Stimulated activated CD4-positive, alpha-beta T cell treated with anti-CD3 and anti-CD28 coated beads, Interleukin-12 subunit alpha, Interleukin-12 subunit beta, amount 100 ng/mL, for 4 hours (primary cell): ENCODE results near the gene RGS7BP.

Experiments used
- DNase-seq: peaks from one replicate; pipeline ENCODE4 v3.0.0-alpha.2; 2020

RGS7BP gene

DNA sequence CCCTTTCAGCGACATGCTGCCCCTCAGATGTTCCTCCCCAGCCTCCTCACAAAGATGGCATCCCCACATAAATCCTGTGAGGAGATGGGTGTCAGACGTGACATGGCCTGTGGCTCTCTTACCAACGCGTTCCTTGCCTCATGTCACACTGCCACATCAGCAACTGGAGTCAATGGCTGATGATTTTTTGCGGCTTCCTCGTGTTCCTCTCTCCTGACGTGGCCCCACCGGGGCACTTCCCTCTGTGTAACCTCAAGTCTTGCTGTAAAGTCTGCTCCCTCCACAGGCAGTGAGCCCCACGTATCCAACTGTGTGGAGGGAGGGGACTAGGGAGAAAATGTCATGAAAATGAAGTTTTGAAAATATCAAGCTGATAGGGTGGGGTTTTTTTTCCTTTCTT is 131.3 kb downstream of the RGS7BP start:
- DNase-seq = no peak

- no peak for DNase-seq
Observed at GRCh38 chr5:64637837-64638443, 132.1 kb downstream of the RGS7BP start.

- DNase-seq = no peak
Observed at GRCh38 chr5:64644831-64645230, 139.0 kb downstream of the RGS7BP start.

DNA sequence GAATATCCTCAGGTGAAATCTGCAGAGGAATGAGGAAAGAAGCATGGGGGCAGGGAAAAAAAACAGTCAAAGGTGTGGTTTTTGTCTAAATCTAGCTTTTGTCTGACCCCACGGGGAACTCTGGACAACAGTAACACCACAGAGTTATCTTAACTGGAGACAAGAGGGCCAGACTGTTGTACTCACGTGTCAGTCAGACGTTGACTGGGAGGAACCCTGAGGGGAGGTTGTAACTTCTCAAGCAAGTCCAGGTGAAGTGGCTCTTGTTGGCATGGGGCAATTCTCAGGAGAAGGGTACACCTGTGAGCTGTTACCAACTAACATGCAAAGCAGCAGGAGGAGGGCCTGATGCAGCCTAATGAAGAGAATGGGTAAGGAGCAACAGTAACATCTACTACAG is 140.4 kb downstream of the RGS7BP start:
- no peak for DNase-seq

GRCh38 chr5:64649512-64649911 is 143.7 kb downstream of the RGS7BP start:
- no peak for DNase-seq

DNA sequence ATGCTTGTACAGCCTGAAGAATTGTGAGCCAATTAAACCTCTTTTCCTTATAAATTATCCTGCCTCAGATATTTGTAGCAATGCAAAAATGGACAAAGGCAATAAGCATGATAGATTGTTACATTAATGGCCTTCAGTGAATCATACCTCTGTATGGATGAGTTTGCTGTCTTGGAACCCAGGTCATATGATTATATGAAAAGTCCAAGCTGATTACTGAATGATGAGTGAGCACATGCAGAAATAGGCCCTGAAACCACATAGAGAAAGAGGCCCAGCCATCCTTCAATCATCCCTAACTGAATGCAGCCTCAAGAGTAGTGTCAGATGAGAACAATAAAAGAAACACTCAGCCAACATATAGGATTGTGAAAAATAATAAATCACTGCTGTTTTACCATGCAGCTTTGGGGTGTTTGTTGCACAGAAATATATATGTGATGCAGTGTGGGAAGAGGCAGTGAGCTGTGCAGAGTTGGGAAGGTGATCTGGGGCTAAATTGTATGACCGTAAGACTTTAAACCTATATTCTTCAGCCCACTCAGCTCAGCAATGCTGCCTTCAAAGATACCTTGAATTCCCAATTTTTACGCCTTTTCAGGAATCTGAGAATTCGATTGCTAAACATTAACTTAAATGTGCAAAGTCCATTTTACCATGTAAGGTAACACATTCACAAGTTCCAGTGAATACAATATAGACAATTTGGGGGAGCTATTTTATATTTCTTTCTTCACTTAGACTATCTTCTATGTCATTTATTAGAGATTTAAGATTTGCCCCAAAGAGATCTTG is 148.1 kb downstream of the RGS7BP start:
- no peak for DNase-seq

DNA sequence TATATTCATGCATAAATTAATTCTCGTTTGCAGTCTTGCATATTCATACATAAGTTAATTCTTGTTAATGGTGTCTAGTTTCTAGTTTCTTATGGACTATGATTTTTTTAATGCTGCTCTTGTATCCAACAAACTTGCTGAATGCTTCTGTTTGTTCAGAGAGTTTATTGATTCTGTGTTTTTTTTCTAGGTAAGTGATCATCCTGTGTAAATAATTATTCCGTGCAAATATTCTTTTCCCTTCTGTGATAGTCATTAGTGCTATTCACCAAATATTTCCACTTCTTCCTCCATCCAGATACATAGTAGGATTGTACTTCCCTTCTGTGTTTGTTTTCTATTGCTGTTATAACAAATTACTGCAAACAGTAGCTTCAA is 148.7 kb downstream of the RGS7BP start:
- DNase-seq = no peak

DNA sequence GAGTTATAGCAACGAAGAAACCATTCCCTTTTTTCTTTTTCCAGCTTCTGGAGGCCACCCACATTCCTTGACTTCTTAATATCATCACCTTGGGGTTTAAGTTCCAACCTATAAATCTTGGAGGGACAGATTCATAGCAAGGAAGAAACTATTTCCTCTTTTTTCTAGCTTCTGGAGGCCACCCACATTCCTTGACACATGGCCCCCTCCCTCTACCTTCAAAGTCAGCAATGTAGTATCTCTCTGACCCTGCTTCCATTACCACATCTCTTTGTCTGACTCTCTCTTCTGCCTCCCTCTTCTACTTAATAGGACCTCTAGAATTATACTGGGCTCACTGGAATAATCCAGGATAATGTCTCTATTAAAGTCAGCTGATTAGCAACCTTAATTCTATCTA is 149.8 kb downstream of the RGS7BP start:
- no peak for DNase-seq

GRCh38 chr5:64659289-64659688 is 153.5 kb downstream of the RGS7BP start:
- DNase-seq = no peak
